ENCODE data around the gene UBR1. TPM values are rescaled to one million over a fixed set of nuclear protein-coding genes. Genes with fewer than 3 reads are reported as not detected.

UBR1 gene
- total RNA-seq, 1 experiment from 2014 or later: 17.9 TPM

DNA sequence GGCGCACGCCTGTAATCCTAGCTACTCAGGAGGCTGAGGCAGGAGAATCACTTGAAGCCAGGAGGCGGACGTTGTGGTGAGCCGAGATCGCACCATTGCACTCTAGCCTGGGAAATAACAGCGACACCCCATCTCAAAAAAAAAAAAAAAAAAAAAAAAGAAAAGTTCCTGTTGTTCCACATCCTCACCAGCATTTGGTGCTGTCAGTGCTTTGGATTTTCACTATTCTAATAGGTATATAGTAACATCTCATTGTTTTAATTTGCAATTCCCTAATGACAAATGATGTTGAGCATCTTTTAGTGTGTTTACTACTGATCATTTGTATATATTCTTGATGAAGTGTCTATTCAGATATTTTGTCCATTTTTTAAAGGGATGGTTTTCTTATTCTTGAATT lies 24.6 kb downstream of the UBR1 start:
- peaks cover 10 to 18% of the 10 kb centered on the region in 2 experiments; a peak in 3 of 4 replicates for H3K36me3 ChIP-seq (ENCODE audit: control insufficient read depth in 1 of 2, insufficient read depth in 2 of 2, low read length in 2 of 2)
- no peak for DNase-seq (ENCODE audit: low read depth, low spot score)
- H3K27me3 ChIP-seq (ENCODE audit: insufficient read depth, low read length): no peaks in the 10 kb centered on the region
- no peak overlapping the region for H3K4me3 ChIP-seq (replicated peaks in 1 of 2; ENCODE audit: low read depth in 1 of 2, low read length in 2 of 2)
- TF ChIP-seq SIN3A (IDR thresholded peaks at IDR 0.05; ENCODE audit: low read depth): no peak
- TF ChIP-seq, protein P1, sequence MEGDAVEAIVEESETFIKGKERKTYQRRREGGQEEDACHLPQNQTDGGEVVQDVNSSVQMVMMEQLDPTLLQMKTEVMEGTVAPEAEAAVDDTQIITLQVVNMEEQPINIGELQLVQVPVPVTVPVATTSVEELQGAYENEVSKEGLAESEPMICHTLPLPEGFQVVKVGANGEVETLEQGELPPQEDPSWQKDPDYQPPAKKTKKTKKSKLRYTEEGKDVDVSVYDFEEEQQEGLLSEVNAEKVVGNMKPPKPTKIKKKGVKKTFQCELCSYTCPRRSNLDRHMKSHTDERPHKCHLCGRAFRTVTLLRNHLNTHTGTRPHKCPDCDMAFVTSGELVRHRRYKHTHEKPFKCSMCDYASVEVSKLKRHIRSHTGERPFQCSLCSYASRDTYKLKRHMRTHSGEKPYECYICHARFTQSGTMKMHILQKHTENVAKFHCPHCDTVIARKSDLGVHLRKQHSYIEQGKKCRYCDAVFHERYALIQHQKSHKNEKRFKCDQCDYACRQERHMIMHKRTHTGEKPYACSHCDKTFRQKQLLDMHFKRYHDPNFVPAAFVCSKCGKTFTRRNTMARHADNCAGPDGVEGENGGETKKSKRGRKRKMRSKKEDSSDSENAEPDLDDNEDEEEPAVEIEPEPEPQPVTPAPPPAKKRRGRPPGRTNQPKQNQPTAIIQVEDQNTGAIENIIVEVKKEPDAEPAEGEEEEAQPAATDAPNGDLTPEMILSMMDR (IDR thresholded peaks at IDR 0.05 in 2 of 3, conservative IDR thresholded peaks at IDR 0.05 in 1 of 3; ENCODE audit: borderline replicate concordance in 1 of 3, insufficient read depth in 1 of 3, low read depth in 2 of 3, low read length in 2 of 3): no peak
- no peak for TF ChIP-seq POLR2A (IDR thresholded peaks at IDR 0.05; ENCODE audit: borderline replicate concordance, extremely low read depth, insufficient read depth, insufficient read length)
- TF ChIP-seq TCF7L2 (IDR thresholded peaks at IDR 0.05; ENCODE audit: borderline replicate concordance, extremely low read depth, insufficient read depth, insufficient read length): no peak
- no peaks in the 10 kb centered on the region for H3K9me3 ChIP-seq (ENCODE audit: control insufficient read depth in 1 of 2, insufficient read depth in 1 of 2, low read depth in 1 of 2, low read length in 2 of 2)
- no peak overlapping the region for H2AFZ ChIP-seq (ENCODE audit: low read depth, low read length, poor library complexity, severe bottlenecking)
- H3K9me2 ChIP-seq (ENCODE audit: insufficient read depth): no peaks in the 10 kb centered on the region
- RAD21 ChIA-PET (ENCODE audit: low non-redundant PET in 1 of 2, low total read pairs in 2 of 2, uncharacterized antibody in 2 of 2, unreplicated experiment in 2 of 2): no interaction called here
- no peak overlapping the region for H3K27ac ChIP-seq (ENCODE audit: low read depth, low read length)
- H3K9ac ChIP-seq (ENCODE audit: low read length): no peak overlapping the region
- H3K79me2 ChIP-seq (ENCODE audit: insufficient read depth, low read length): 0 out of 2 replicates have a peak, but pooled peaks cover 5% of the 10 kb centered on the region
- BruUV-seq (replicated peaks): TSS peak; percentile 18
- intact Hi-C loops (cut with micrococcal nuclease): no loop called here
- POLR2A ChIA-PET: no interaction called here
- CTCF ChIA-PET: no interaction called here
- H3K4me2 ChIP-seq (ENCODE audit: low read length): no peak overlapping the region
- H3K4me1 ChIP-seq (ENCODE audit: control insufficient read depth in 1 of 2, insufficient read depth in 2 of 2, low read length in 2 of 2): no peaks in the 10 kb centered on the region
- no peak for ATAC-seq
- H4K20me1 ChIP-seq (ENCODE audit: insufficient read depth): no peaks in the 10 kb centered on the region

DNA sequence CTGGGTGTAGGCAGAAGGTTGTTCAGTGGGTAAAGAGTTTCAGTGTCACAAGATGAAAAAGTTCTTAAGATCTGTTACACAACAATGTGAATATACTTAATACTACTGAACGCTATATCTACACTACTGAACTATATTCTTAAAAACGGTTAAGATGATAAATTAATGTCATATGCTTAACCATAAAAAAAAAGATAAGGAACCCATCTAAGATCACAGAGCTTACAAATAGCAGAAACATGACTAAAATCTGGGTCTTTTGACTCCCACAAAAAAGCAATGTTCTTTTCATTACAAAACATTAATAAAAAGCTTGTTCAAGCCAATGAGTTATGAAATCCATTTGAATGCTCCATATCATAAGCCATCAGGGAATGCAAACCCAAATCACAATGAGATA lies 34.4 kb downstream of the UBR1 start:
- H3K27me3 ChIP-seq (ENCODE audit: insufficient read depth, low read length): no peaks in the 10 kb centered on the region
- DNase-seq (ENCODE audit: low read depth, low spot score) (no peak), ATAC-seq (no peak)
- no TSS peak for BruUV-seq (replicated peaks)
- intact Hi-C loops (cut with micrococcal nuclease): no loop called here
- no peak overlapping the region for H3K27ac ChIP-seq (ENCODE audit: low read depth, low read length)
- ChIA-PET POLR2A (no interaction called here), CTCF (no interaction called here), RAD21 (ENCODE audit: low non-redundant PET in 1 of 2, low total read pairs in 2 of 2, uncharacterized antibody in 2 of 2, unreplicated experiment in 2 of 2) (no interaction called here)
- H3K4me1 ChIP-seq (ENCODE audit: control insufficient read depth in 1 of 2, insufficient read depth in 2 of 2, low read length in 2 of 2): peaks cover 0 to 3% of the 10 kb centered on the region in 2 experiments; a peak in 1 of 4 replicates
- no peak overlapping the region for H2AFZ ChIP-seq (ENCODE audit: low read depth, low read length, poor library complexity, severe bottlenecking)
- peaks cover 17 to 18% of the 10 kb centered on the region in 2 experiments for H3K36me3 ChIP-seq (ENCODE audit: control insufficient read depth in 1 of 2, insufficient read depth in 2 of 2, low read length in 2 of 2)
- no peak overlapping the region for H3K9ac ChIP-seq (ENCODE audit: low read length)
- no peaks in the 10 kb centered on the region for H3K79me2 ChIP-seq (ENCODE audit: insufficient read depth, low read length)
- no peaks in the 10 kb centered on the region for H4K20me1 ChIP-seq (ENCODE audit: insufficient read depth)
- no peaks in the 10 kb centered on the region for H3K9me2 ChIP-seq (ENCODE audit: insufficient read depth)
- no peaks in the 10 kb centered on the region for H3K9me3 ChIP-seq (ENCODE audit: control insufficient read depth in 1 of 2, insufficient read depth in 1 of 2, low read depth in 1 of 2, low read length in 2 of 2)
- H3K4me3 ChIP-seq (replicated peaks in 1 of 2; ENCODE audit: low read depth in 1 of 2, low read length in 2 of 2): no peak overlapping the region
- no peak for TF ChIP-seq SIN3A (IDR thresholded peaks at IDR 0.05; ENCODE audit: low read depth)
- TF ChIP-seq, protein P1 (IDR thresholded peaks at IDR 0.05 in 2 of 3, conservative IDR thresholded peaks at IDR 0.05 in 1 of 3; ENCODE audit: borderline replicate concordance in 1 of 3, insufficient read depth in 1 of 3, low read depth in 2 of 3, low read length in 2 of 3): no peak
- TF ChIP-seq, protein P2, sequence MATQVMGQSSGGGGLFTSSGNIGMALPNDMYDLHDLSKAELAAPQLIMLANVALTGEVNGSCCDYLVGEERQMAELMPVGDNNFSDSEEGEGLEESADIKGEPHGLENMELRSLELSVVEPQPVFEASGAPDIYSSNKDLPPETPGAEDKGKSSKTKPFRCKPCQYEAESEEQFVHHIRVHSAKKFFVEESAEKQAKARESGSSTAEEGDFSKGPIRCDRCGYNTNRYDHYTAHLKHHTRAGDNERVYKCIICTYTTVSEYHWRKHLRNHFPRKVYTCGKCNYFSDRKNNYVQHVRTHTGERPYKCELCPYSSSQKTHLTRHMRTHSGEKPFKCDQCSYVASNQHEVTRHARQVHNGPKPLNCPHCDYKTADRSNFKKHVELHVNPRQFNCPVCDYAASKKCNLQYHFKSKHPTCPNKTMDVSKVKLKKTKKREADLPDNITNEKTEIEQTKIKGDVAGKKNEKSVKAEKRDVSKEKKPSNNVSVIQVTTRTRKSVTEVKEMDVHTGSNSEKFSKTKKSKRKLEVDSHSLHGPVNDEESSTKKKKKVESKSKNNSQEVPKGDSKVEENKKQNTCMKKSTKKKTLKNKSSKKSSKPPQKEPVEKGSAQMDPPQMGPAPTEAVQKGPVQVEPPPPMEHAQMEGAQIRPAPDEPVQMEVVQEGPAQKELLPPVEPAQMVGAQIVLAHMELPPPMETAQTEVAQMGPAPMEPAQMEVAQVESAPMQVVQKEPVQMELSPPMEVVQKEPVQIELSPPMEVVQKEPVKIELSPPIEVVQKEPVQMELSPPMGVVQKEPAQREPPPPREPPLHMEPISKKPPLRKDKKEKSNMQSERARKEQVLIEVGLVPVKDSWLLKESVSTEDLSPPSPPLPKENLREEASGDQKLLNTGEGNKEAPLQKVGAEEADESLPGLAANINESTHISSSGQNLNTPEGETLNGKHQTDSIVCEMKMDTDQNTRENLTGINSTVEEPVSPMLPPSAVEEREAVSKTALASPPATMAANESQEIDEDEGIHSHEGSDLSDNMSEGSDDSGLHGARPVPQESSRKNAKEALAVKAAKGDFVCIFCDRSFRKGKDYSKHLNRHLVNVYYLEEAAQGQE (IDR thresholded peaks at IDR 0.05; ENCODE audit: low read depth): no peak
- TF ChIP-seq CEBPB (IDR thresholded peaks at IDR 0.05; ENCODE audit: low read depth): no peak
- no peak for TF ChIP-seq EGR1 (IDR thresholded peaks at IDR 0.05; ENCODE audit: low read depth)
- TF ChIP-seq FOSL1 (IDR thresholded peaks at IDR 0.05; ENCODE audit: low read depth): no peak
- no peak for TF ChIP-seq SP1 (IDR thresholded peaks at IDR 0.05; ENCODE audit: low read depth)
- no peak overlapping the region for H3K4me2 ChIP-seq (ENCODE audit: low read length)

Measured in HCT116 (cell line).